Kasumi-1 (cell line): ENCODE results near the gene NINL.

ENCODE experiments used
- DNase-seq, 2 experiments: peaks; one replicate each; lab custom pipeline; 2025; lab: John Stamatoyannopoulos, UW

The NINL gene

GRCh38 chr20:25461786-25462545 is 123.4 kb downstream of the NINL start:
- DNase-seq, result no peak

DNA sequence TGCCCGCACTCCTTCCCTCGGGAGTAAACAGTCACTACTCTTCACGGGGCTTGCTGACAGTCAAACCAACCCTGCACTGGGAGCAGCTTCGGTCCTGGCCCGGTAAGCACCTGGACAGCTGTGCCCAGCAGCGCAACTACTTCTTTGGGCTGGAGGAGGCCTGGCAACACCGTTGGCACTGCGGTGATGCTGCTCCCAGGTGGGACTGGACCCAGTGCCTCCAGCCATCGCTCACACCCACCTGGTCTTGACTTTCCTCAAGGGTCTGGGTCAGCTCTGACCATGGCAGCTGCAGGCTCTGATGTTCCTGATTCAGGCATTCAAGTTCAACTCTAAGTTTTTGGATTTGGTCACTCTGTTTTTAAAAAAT is 124.1 kb downstream of the NINL start:
- DNase-seq, result no peak

DNA sequence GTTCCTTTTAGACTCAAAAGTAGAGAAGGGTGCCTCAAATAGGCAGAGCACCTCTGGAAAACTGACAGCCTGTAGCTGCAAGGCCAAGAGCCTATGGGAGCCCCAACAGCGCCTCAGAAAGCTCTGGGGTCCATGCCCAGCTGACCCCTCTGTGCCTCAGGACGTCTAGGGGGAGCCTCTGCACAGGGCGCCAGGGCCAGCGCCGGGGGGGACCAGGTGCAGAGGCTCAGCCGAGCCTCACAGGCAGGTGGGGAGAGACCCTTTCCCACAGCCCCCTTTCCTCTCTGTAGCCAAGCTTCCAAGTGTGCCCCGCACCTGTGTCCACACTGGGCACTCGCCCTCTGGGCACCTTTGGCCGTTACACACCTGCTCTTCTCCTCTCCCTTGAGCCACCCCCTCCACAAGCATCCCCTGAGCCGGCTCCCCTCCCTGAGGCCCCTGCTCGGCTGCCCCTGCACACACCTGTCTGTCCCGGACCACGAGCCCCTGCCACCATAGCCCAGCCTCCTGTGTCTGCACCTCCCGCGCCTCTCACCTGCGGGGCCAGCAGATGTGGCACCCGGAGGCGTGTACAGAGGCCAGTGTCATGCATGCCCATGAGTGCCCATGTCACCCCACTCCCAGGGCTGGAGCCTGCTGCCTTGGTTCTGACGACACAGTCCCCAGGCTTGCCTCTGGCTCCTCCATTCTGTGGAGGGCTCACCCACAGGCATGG is 124.6 kb downstream of the NINL start:
- no peak for DNase-seq

- no peak for DNase-seq
Observed at GRCh38 chr20:25459916-25460535, 125.3 kb downstream of the NINL start.

DNA sequence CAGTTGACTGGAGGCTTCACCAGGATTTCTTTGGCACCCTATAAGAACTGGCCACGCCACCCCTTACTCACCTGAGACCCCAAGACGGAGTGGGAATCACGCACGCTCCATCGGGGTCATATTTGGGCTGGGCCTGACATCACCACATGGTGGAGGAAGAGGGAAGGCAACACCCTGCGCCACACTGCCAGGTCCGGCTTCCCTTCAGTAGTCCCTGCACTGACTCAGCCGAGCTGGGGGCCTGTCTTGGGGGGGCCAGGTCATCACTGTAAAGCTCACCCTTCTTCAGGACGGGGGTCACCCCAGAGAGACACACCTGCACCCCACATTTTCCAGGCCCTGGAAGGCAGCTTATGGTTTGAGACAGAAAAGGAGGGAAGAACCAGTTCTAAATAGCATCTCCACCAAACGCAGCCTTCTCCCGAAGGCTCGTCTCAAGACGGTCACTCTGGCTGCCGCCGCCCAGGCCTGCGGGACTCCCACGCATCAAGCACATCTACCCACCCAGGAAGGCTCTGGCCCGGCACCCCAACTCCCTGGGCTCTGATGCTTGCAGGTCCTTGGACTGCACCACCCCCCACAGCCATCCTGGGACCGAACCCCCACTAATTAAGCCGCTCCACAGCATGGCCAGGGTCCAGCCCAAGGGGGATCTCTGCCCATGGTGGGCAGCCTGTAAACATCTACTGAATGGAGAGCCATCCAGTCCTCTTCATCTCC is 126.1 kb downstream of the NINL start:
- DNase-seq, result no peak

DNA sequence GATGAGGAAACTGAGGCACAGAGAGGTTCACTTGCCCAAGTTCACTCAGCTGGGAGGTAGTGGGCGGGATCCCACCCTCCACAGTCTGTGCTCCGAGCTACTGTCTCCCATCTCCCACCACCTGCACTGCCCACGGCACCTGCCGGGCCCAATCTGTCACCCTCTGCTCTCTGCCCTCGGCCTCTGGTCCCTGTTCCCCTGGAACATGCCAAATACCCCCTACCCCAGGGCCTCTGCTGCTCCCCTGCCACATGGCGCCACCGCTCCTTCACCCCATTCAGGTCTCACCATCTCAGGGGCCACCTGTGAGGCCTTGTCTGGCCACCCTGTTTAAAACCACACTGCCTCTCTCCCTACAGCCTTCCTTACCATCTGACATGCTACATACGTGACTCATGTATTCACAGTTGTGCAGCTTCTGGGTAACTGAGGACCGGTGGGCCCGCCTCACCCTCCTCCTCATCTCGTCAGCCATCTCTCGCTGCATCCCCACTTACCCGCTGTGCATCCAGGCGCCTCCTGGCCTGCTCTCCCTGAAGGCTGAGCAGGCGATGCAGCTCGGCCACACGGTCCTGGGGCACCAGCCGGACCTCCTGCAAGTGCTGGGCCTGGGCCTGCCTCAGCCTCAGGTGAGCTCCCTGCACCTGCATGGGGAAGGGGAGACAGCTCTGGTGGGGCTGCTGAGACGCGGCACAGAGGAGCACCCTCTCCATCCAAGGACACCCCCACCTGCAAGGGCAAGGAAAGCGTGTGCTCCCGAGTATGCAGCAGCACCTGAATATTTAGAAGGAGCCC is 127.2 kb downstream of the NINL start:
- no peak for DNase-seq

GRCh38 chr20:25454153-25454900 is 131.0 kb downstream of the NINL start:
- no peak for DNase-seq

- no peak for DNase-seq
Observed at GRCh38 chr20:25453035-25453810, 132.1 kb downstream of the NINL start.

GRCh38 chr20:25452333-25452732 is 133.0 kb downstream of the NINL start:
- no peak for DNase-seq

DNA sequence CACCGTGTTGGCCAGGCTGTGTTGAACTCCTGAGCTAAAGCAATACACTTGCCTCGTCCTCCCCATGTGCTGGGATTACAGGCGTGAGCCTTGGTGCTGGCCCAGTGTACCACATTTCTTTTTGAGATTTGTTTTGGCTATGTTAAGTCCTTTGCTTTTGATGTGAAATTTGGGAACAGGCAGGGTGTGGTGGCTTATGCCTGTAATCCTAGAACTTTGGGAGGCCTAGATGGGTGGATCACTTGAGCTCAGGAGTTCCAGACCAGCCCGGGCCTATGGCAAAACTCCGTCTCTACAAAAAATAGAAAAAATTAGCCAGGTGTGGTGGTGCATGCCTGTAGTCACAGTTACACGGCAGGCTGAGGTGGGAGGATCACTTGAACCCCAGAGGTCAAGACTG is 137.7 kb downstream of the NINL start:
- DNase-seq, result no peak

- DNase-seq, result no peak
Observed at GRCh38 chr20:25444556-25444955, 140.8 kb downstream of the NINL start.

- DNase-seq, result peak in 1 of 2 experiments; percentile 21
Observed at GRCh38 chr20:25439328-25439727, 146.0 kb downstream of the NINL start.

GRCh38 chr20:25437153-25437581 is 148.2 kb downstream of the NINL start:
- no peak for DNase-seq

- no peak for DNase-seq
Observed at GRCh38 chr20:25424536-25424935, 160.8 kb downstream of the NINL start.

- no peak for DNase-seq
Observed at GRCh38 chr20:25422032-25422431, 163.3 kb downstream of the NINL start.

GRCh38 chr20:25421102-25421501 is 164.2 kb downstream of the NINL start:
- DNase-seq, result no peak

- no peak for DNase-seq
Observed at GRCh38 chr20:25418776-25419175, 166.6 kb downstream of the NINL start.

- no peak for DNase-seq
Observed at GRCh38 chr20:25408890-25409289, 176.4 kb downstream of the NINL start.

DNA sequence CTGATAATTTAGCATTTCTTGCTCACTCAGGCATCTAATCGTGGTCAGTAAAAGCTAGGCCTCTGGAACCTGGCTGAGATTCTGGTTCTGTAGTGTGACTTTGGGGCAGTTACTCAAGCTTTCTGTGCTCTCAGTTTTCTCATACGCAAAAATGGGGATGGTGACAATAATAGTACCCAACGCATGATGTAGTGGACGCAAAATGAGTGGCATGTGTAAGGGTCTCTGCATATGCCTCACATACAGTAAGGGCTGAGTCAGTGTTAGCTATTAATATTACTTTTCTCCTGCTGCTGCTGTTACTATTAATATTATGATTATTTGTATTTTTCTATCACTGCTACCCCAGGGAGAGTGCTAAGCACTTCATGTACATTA is 177.2 kb downstream of the NINL start:
- DNase-seq, result no peak
